GM12891 (cell line): Measurements from ENCODE around the gene CREB5.

Source experiments
- DNase-seq: peaks from one replicate; pipeline ENCODE4 v3.0.0; 2011; ENCODE audit warnings: low spot score; ENCODE audit not compliant: insufficient read length
- FAIRE-seq: peaks from 2 replicates; lab custom pipeline; 2011; peaks lifted over from hg19 to GRCh38; lab: Jason Lieb, UNC
- PAX5 ChIP-seq: IDR thresholded peaks from 2 replicates; pipeline ENCODE4 v1.6.1; 2011; ENCODE audit warnings: low read length, moderate library complexity, mild to moderate bottlenecking; ENCODE audit not compliant: insufficient read depth, severe bottlenecking
- POLR2A ChIP-seq: IDR thresholded peaks from 2 replicates; pipeline ENCODE4 v1.6.1; 2011; ENCODE audit warnings: low read depth, low read length, control low read depth
- POLR2AphosphoS5 ChIP-seq: IDR thresholded peaks from 2 replicates; pipeline ENCODE4 v1.6.1; 2011; ENCODE audit warnings: low read depth, low read length, control low read depth
- POU2F2 ChIP-seq: IDR thresholded peaks from 2 replicates; pipeline ENCODE4 v1.6.1; 2011; ENCODE audit warnings: low read depth, mild to moderate bottlenecking, control low read depth, low read length, moderate library complexity
- SPI1 ChIP-seq: IDR thresholded peaks from 2 replicates; pipeline ENCODE4 v1.6.1; 2011; ENCODE audit warnings: low read depth, low read length, control low read depth
- TAF1 ChIP-seq: IDR thresholded peaks from 2 replicates; pipeline ENCODE4 v1.6.1; 2011; ENCODE audit warnings: low read depth, low read length, control low read depth

Gene CREB5

DNA sequence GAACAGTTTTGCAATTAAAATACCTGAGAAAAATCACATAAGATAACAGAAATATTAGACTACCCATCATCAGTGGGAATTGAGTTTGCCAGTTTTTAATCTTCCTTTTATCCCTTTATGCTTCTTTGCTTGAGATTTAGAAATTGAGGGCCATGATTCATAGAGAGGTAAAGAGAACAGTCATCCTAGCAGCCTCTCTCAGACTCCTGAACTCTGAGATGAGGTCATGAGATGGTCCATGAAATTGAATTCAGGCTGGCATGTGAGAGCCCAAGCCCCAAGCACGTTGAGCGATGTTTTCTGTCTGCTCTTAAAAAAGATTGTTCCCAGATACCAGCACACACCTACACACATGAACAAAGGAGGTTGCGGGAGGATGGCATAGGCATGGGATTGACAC, 91.1 kb downstream of the CREB5 start:
- FAIRE-seq = no peak
- no peak for DNase-seq
- no peak for TF ChIP-seq TAF1
- TF ChIP-seq SPI1 = no peak
- no peak for TF ChIP-seq POU2F2
- TF ChIP-seq PAX5 = no peak
- no peak for TF ChIP-seq POLR2AphosphoS5
- no peak for TF ChIP-seq POLR2A

DNA sequence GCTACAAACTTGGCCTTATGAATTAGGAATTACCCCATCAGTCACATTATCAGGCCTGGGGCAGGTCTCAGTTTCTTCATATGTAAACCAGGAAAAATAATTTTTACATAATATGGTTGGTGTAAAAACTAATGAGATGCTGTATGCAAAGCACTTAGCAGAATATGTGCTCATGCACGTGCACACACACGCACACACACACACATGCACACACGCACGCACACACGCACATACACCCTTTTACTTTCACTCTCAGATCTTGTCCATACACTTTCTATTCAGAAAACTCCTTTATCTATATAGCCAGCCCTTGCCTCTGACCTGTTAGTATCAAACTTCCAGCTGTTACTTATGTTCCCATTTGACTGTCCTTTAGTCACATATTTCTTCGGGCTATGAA, 92.7 kb downstream of the CREB5 start:
- FAIRE-seq (peak; percentile 78), DNase-seq (no peak)
- TF ChIP-seq PAX5 (no peak), TAF1 (no peak), POLR2A (no peak), SPI1 (no peak), POLR2AphosphoS5 (no peak), POU2F2 (peak; percentile 85)

DNA sequence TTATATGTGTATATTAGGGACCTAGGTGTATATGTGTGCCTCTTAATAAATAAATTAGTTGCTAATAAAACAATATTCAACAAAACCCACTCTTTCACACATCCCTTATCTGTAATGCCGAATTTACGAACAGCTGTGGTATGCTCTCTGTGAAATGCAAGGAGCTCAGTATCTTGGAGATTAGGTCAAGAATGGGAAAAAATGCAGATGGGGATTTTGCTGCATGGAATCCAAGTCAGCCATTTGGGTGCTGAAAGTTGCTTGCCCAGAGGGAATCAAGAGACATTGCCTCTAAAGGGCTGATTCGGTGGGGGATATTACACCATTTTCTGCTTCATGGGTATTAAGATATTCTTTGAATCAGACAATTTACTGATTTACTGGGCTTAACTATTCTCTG, 93.5 kb downstream of the CREB5 start:
- FAIRE-seq = no peak
- DNase-seq = no peak
- no peak for TF ChIP-seq PAX5
- no peak for TF ChIP-seq SPI1

DNA sequence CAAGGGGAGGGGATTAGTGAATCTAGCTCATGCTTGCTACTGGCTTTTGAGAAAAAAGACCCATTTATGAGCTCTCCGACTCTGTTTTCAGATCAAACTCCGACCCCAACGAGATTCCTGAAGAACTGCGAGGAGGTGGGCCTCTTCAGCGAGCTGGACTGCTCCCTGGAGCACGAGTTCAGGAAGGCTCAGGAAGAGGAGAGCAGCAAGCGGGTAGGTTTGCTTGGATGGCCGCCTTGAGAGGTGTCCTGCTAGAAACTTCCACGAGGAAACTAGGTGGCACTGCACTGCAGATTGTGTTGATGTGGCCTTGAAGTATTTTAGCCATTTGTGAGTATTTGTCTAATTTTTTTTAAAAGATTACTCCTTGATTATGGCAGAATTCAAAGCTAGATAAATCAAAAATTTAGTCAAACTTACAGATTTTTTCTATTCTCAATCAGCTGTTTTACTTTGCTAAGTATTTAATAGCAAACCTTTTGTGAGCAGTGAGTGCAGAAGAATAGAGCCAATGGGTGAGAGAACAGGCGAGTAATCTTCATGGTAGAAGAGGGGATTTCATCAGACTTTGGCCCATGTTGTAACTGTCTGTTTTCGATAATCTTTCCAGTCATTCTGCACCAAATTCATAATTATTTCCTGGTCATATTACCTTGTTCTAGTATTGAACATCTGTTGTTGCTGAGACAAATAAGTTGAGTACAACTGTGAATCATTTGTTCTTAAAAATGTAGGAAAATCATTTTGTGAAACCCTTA, 95.4 kb downstream of the CREB5 start:
- FAIRE-seq (no peak), DNase-seq (no peak)
- no peak for TF ChIP-seq POLR2A
- no peak for TF ChIP-seq TAF1
- TF ChIP-seq POLR2AphosphoS5 = no peak
- no peak for TF ChIP-seq PAX5
- TF ChIP-seq POU2F2 = no peak
- TF ChIP-seq SPI1 = no peak

DNA sequence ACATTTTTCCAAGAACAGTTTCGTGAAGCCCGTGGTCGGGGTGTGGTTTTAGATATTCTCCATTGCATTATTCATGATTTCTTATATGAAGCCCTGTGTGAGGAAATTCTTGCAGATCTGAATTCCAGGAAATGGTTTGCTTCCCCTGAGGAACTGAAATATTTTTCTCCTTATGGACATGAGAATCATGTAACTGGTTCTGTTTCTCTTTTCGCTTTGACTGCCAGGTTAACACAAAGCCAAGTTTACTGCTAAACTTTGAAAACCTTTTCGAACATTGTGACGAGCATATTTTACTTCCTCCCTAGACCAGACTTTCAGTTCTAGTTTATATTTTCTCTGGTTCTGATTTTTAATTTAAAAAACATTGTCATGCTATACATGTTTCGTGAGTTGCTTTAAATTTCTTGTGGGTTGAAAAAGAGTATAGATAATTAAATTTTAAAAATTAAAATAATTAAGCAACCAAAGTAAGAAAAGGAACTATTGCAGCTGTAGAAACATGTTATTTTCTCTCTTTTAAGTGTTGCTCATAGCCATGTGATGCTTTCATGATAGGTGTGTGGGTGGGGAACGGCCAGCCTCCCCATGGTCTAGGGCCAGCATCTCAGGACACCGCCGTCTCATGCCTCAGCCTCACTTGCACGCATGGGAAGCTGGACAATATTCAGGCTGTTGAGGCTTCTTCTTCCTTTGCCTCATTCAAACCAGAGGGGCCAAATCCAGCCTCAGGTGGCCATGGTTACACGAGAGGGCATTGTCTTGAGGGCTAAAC, 97.1 kb downstream of the CREB5 start:
- TF ChIP-seq POLR2A (0 out of 2 replicates have a peak, but pooled peaks have one; percentile 27), SPI1 (peak; percentile 87), PAX5 (no peak), POU2F2 (0 out of 2 replicates have a peak, but pooled peaks have one; percentile 61), POLR2AphosphoS5 (no peak), TAF1 (no peak; the same call in 1 of the 2 replicates)
- no peak for DNase-seq
- peak; percentile 59 for FAIRE-seq

DNA sequence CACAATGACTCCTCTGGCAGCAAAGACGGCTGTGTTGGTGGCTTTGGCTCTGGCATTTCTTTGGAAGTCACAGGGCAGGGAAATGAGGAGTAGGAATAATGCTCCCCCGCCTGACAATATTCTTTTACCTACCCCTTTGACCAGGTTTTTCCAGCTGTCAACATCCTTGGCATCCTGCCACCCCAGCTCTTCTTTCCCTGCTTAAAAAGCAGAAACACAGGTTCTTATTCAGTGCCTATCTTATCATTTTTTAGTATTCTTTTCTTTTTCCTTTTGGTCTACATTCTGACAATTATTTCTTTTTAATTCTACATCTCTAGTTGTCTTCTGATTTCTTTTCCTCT, 97.7 kb downstream of the CREB5 start:
- FAIRE-seq = no peak
- no peak for DNase-seq
- TF ChIP-seq TAF1 = no peak
- TF ChIP-seq POLR2A = no peak
- TF ChIP-seq POU2F2 = no peak
- no peak for TF ChIP-seq PAX5
- TF ChIP-seq POLR2AphosphoS5 = no peak
- no peak for TF ChIP-seq SPI1

DNA sequence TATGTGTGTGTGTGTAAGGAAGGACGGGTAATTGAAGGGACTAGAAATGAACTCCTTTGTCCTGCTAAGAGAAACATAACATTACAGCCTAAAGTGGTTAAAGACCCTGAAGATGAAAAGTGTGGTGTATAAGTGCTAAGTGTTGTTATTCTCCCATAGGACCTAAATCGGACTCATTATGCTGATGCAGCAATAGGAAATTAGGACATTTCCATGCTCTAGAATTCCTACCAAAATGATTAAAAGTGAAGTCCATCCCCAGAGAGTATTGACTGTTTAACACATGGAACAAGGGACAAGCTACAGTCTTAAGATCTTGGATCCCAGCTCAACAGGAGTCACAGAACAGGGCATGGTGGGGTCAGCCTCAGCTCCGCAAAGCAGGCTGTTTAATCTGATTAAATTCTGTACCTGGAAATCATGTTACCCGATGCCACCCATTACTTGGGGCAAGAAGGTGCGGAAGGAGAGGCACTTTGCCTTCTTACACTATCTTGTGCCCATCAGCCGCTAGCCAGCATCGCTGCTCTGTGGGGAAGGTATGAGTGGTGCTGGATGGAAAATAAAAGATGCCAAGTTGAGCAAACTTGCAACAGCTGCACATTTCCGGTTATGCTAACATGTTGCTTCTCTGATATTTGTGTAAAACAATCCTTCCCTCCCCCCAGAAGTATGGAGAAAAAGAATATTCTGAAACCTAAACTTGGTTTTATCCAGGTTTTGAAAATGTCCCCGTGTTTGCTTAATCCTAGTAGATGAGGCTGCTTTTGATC, 100.5 kb downstream of the CREB5 start:
- no peak for TF ChIP-seq TAF1
- no peak for TF ChIP-seq POU2F2

DNA sequence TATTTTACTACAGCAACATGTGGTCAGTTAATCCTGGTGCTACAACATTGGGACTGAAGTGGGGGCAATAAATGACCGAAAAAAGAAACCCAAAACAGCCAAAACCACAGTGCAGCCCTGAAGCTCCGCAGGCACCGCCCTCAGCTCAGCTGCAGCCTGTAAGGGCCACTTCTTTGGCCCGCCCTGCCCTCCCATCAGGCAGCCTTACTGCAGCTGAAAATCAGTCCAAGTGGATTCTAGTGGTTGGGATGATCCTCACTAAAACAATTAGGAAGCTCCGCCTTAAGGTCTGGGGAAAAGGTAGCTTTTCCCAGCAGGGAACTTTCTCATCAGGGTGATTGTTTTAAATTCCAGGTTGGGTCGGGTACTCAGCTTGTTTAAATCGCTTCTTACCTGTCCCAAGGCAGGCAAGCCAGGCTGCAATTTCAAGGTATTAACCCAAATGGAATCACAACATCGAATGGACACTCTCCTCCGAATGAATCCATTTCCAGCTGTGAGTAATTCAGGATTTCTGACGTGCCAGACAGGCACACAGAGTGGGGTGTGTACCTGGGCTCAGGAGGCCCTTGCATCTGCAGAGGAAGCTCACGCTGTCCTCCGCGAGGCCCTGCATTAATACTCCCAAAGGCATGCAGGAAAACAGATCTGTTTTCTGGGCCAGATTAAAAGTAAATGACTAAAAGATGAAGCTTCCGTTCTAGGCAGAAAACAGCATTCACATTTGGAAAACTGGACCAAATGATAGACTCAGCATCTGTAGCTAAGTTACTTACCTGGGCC, 104.3 kb downstream of the CREB5 start:
- TF ChIP-seq POLR2AphosphoS5 (no peak), POU2F2 (no peak), PAX5 (no peak), POLR2A (no peak), SPI1 (no peak), TAF1 (no peak)
- no peak for DNase-seq
- no peak for FAIRE-seq

More for the DNA sequence above, 100.5 kb downstream of the CREB5 start:
- FAIRE-seq (no peak), DNase-seq (no peak)
